IMR-90 (cell line): ENCODE results near the gene DCTN2. TPM values are rescaled to one million over a fixed set of nuclear protein-coding genes. Genes with fewer than 3 reads are reported as not detected.

Experiments
- ATAC-seq: fragments of 200-7000 bp; cut with Tn5 transposase; 2 replicates; pipeline ENCODE4 v1.9.1; 2020; ENCODE audit warnings: low read depth, mild to moderate bottlenecking, moderate library complexity
- BruUV-seq: library from RNA; stranded (reverse); fragments of 400-500 nt; replicated peaks from 2 replicates; lab custom pipeline; 2021; lab: Mats Ljungman, UMichigan
- CTCF ChIA-PET: fragments of 300-600 bp; formaldehyde crosslinking; extraction: SDS; loops from one replicate; lab custom pipeline; 2021; ENCODE audit warnings: antibody characterized with exemption; lab: Yijun Ruan, JAX
- POLR2A ChIA-PET: fragments of 300-600 bp; sonication (Branson Sonifier 250); formaldehyde crosslinking; loops from one replicate; lab custom pipeline; 2022; ENCODE audit warnings: antibody characterized with exemption; ENCODE audit not compliant: unreplicated experiment; lab: Charles Lee
- DNase-seq: peaks from one replicate; pipeline ENCODE4 v3.0.0; 2013
- H2AFZ ChIP-seq: replicated peaks from 2 replicates; pipeline ENCODE3; 2013; ENCODE audit warnings: low read length, mild to moderate bottlenecking; ENCODE audit not compliant: poor library complexity
- H2AK5ac ChIP-seq: 2 replicates; pipeline ENCODE4 v1.6.1; 2013; ENCODE audit warnings: low read depth, low read length, inconsistent platforms
- H2AK9ac ChIP-seq: replicated peaks from 2 replicates; pipeline ENCODE3; 2013; ENCODE audit warnings: mild to moderate bottlenecking, low read depth, low read length, moderate library complexity; ENCODE audit not compliant: poor library complexity
- H2BK120ac ChIP-seq: 2 replicates; pipeline ENCODE4 v1.6.1; 2013; ENCODE audit warnings: low read depth, low read length, inconsistent platforms
- H2BK15ac ChIP-seq: 3 replicates; pipeline ENCODE4 v1.6.1; 2013; ENCODE audit warnings: low read depth, low read length, inconsistent platforms
- H2BK20ac ChIP-seq: 2 replicates; pipeline ENCODE4 v1.6.1; 2013; ENCODE audit warnings: low read depth, mild to moderate bottlenecking, inconsistent platforms, low read length, moderate library complexity
- H2BK5ac ChIP-seq: 2 replicates; pipeline ENCODE4 v1.6.1; 2013; ENCODE audit warnings: mild to moderate bottlenecking, low read depth, low read length, inconsistent platforms; ENCODE audit not compliant: poor library complexity, severe bottlenecking
- H3K14ac ChIP-seq: replicated peaks from 2 replicates; pipeline ENCODE4 v1.6.1; 2013; ENCODE audit warnings: low read depth, low read length, inconsistent platforms
- H3K18ac ChIP-seq: 2 replicates; pipeline ENCODE4 v1.6.1; 2013; ENCODE audit warnings: low read depth, low read length, control low read depth
- H3K23ac ChIP-seq: 2 replicates; pipeline ENCODE4 v1.6.1; 2013; ENCODE audit warnings: low read depth, low read length, inconsistent platforms
- H3K27ac ChIP-seq: 2 replicates; pipeline ENCODE4 v1.5.1; 2013; ENCODE audit warnings: mild to moderate bottlenecking, control low read depth, low read length; ENCODE audit not compliant: insufficient read depth
- H3K27me3 ChIP-seq: 2 replicates; pipeline ENCODE4 v1.6.1; 2013; ENCODE audit warnings: low read length; ENCODE audit not compliant: control insufficient read depth, insufficient read depth
- H3K36me3 ChIP-seq: 2 replicates; pipeline ENCODE4 v1.6.1; 2013; ENCODE audit warnings: low read length, mixed read lengths; ENCODE audit not compliant: control insufficient read depth, insufficient read depth
- H3K4ac ChIP-seq: 2 replicates; pipeline ENCODE4 v1.6.1; 2013; ENCODE audit warnings: low read depth, low read length, inconsistent platforms
- H3K4me1 ChIP-seq: 2 replicates; pipeline ENCODE4 v1.6.1; 2013; ENCODE audit warnings: low read length, mixed read lengths; ENCODE audit not compliant: control insufficient read depth, insufficient read depth
- H3K4me2 ChIP-seq: 2 replicates; pipeline ENCODE4 v1.6.1; 2013; ENCODE audit warnings: low read depth, mild to moderate bottlenecking, control low read depth, low read length, moderate library complexity
- H3K4me3 ChIP-seq: 2 replicates; pipeline ENCODE4 v1.5.1; 2013; ENCODE audit warnings: low read depth, mild to moderate bottlenecking, control low read depth, low read length, moderate library complexity; ENCODE audit not compliant: insufficient read depth
- H3K56ac ChIP-seq: 2 replicates; pipeline ENCODE4 v1.6.1; 2013; ENCODE audit warnings: low read length, inconsistent platforms; ENCODE audit not compliant: insufficient read depth; ENCODE audit errors: extremely low read depth
- H3K79me1 ChIP-seq, 2 experiments: 2 replicates each; pipeline ENCODE4 v1.6.1; 2013; ENCODE audit warnings: low read length in 2 of 2, inconsistent platforms in 1 of 2, low read depth in 1 of 2
- H3K9ac ChIP-seq: 2 replicates; pipeline ENCODE4 v1.6.1; 2013; ENCODE audit warnings: low read depth, low read length, control low read depth
- H3K9me1 ChIP-seq: 2 replicates; pipeline ENCODE4 v1.6.1; 2013; ENCODE audit warnings: low read length, inconsistent platforms; ENCODE audit not compliant: insufficient read depth
- H3K9me3 ChIP-seq: 2 replicates; pipeline ENCODE4 v1.6.1; 2013; ENCODE audit warnings: low read length; ENCODE audit not compliant: control insufficient read depth, insufficient read depth
- H4K20me1 ChIP-seq: 2 replicates; pipeline ENCODE4 v1.6.1; 2013; ENCODE audit warnings: low read length, inconsistent platforms; ENCODE audit not compliant: insufficient read depth
- H4K5ac ChIP-seq: 2 replicates; pipeline ENCODE4 v1.6.1; 2013; ENCODE audit warnings: mild to moderate bottlenecking, low read depth, low read length, control low read depth
- H4K8ac ChIP-seq, 2 experiments: 2 replicates each; pipeline ENCODE4 v1.6.1; 2013; ENCODE audit warnings: low read depth in 2 of 2, low read length in 2 of 2, control low read depth in 1 of 2, inconsistent platforms in 1 of 2
- H4K91ac ChIP-seq: 2 replicates; pipeline ENCODE4 v1.6.1; 2013; ENCODE audit warnings: low read depth, low read length, inconsistent platforms; ENCODE audit not compliant: insufficient read depth
- BHLHE40 ChIP-seq: fragments of 150-350 bp; IDR thresholded peaks from 2 replicates; pipeline ENCODE4 v1.6.1; 2016; ENCODE audit warnings: mild to moderate bottlenecking, low read depth, low read length
- CTCF ChIP-seq: conservative IDR thresholded peaks from 2 replicates; pipeline ENCODE4 v1.5.1; 2012; ENCODE audit warnings: mild to moderate bottlenecking, low read depth, low read length, improper control_type of control experiment
- FOS ChIP-seq: fragments of 150-350 bp; IDR thresholded peaks from 2 replicates; pipeline ENCODE4 v1.6.1; 2016; ENCODE audit warnings: low read depth, low read length
- MAZ ChIP-seq: IDR thresholded peaks from 2 replicates; pipeline ENCODE4 v1.6.1; 2012; ENCODE audit warnings: low read depth, mild to moderate bottlenecking, low read length, improper control_type of control experiment, moderate library complexity, borderline replicate concordance
- RAD21 ChIP-seq: IDR thresholded peaks from 2 replicates; pipeline ENCODE4 v1.6.1; 2012; ENCODE audit warnings: low read length, improper control_type of control experiment
- RCOR1 ChIP-seq: IDR thresholded peaks from 2 replicates; pipeline ENCODE4 v1.6.1; 2012; ENCODE audit warnings: mild to moderate bottlenecking, low read length, improper control_type of control experiment; ENCODE audit not compliant: insufficient replicate concordance
- SMC3 ChIP-seq: fragments of 150-350 bp; IDR thresholded peaks from 2 replicates; pipeline ENCODE4 v1.6.1; 2016; ENCODE audit warnings: low read depth, mild to moderate bottlenecking, antibody characterized with exemption, low read length, moderate library complexity
- USF2 ChIP-seq: fragments of 150-350 bp; IDR thresholded peaks from 2 replicates; pipeline ENCODE4 v1.6.1; 2017; ENCODE audit warnings: mild to moderate bottlenecking, antibody characterized with exemption, low read length, low read depth
- WGBS, 2 experiments: methylation state at CpG; one replicate each; pipeline versions ENCODE4 v1.1.5 to v1.1.7; 2013; ENCODE audit warnings: missing lambda C conversion rate in 2 of 2; ENCODE audit not compliant: insufficient read length in 1 of 2; ENCODE audit errors: extremely low coverage in 2 of 2; 5-methylcytosine and 5-hydroxymethylcytosine counted together
- dilution Hi-C: fragments of 300-500 bp; cut with HindIII; formaldehyde crosslinking; loops from one replicate; pipeline ENCODE4 v1.14.3; 2018; ENCODE audit warnings: low sequenced_read_pairs; ENCODE audit not compliant: unreplicated experiment
- in situ Hi-C: fragments of 300-500 bp; cut with MboI; formaldehyde crosslinking; loops from 3 replicates; pipeline ENCODE4 v1.14.3; 2019; ENCODE audit warnings: low sequenced_read_pairs, inconsistent platforms, mixed read lengths
- intact Hi-C: fragments of 100-400 bp; cut with micrococcal nuclease; formaldehyde crosslinking; loops from 2 replicates; pipeline ENCODE4 v1.10.0; 2022
- polyA plus RNA-seq, 3 experiments: library from polyadenylated mRNA; depleted of rRNA; stranded (reverse); fragments of >200 nt; gene quantifications; 2 replicates each; pipeline ENCODE4 v1.2.3, GENCODE V29; 2012; ENCODE audit warnings: low replicate concordance in 1 of 3
- total RNA-seq: library from RNA; depleted of rRNA; stranded (reverse); fragments of >200 nt; gene quantifications from 2 replicates; pipeline ENCODE4 v1.2.3, GENCODE V29; 2012

DCTN2 gene
- total and polyA plus RNA-seq, 2 of the 4 experiments (the other 2 are of a cell fraction), result 125 to 130 TPM

GRCh38 chr12:57534250-57534649, 12.7 kb downstream of the DCTN2 start:
- WGBS, 2 experiments, result 95% methylated on average over 3 of the region's 5 CpGs; no CpG with 5 or more reads in 1 of the 2 experiments

More at GRCh38 chr12:57534250-57534649, 12.7 kb downstream of the DCTN2 start:
- intact Hi-C loops, result no loop called here
- no peak overlapping the region for H2AK5ac ChIP-seq
- H2BK20ac ChIP-seq, result no peak overlapping the region
- H3K23ac ChIP-seq, result no peak overlapping the region
- peaks cover 25 to 54% of the 10 kb centered on the region in 2 experiments for H3K79me1 ChIP-seq
- no peak overlapping the region for H2AFZ ChIP-seq
- no peak overlapping the region for H3K14ac ChIP-seq
- no peak overlapping the region for H4K91ac ChIP-seq
- peaks cover 8% of the 10 kb centered on the region; the same call in 1 of the 2 replicates for H3K9me1 ChIP-seq
- no peak overlapping the region for H3K4me3 ChIP-seq
- H3K9me3 ChIP-seq, result no peaks in the 10 kb centered on the region
- H4K8ac ChIP-seq, result no peak overlapping the region
- TF ChIP-seq MAZ, result no peak
- TF ChIP-seq BHLHE40, result no peak
- no peak for TF ChIP-seq RAD21
- no peak for TF ChIP-seq SMC3
- TF ChIP-seq USF2, result no peak
- no peak for TF ChIP-seq RCOR1
- no peak for TF ChIP-seq FOS
- no peak for TF ChIP-seq CTCF
- H3K4ac ChIP-seq, result no peak overlapping the region
- no peak overlapping the region for H3K18ac ChIP-seq
- H3K9ac ChIP-seq, result no peak overlapping the region
- no peak overlapping the region for H3K27ac ChIP-seq
- no peak overlapping the region for H2AK9ac ChIP-seq
- CTCF ChIA-PET, result no interaction called here
- H3K27me3 ChIP-seq, result no peaks in the 10 kb centered on the region
- peaks cover 70% of the 10 kb centered on the region for H3K36me3 ChIP-seq
- ATAC-seq (no peak), DNase-seq (no peak)
- in situ Hi-C loops, result no loop called here
- no peak overlapping the region for H2BK5ac ChIP-seq
- no TSS peak for BruUV-seq
- H2BK120ac ChIP-seq, result no peak overlapping the region
- H3K4me2 ChIP-seq, result no peak overlapping the region
- H4K5ac ChIP-seq, result no peak overlapping the region
- no peak overlapping the region for H3K56ac ChIP-seq
- H4K20me1 ChIP-seq, result peaks cover 4% of the 10 kb centered on the region; the same call in 1 of the 2 replicates
- dilution Hi-C loops, result no loop called here
- POLR2A ChIA-PET, result no interaction called here
- H2BK15ac ChIP-seq, result no peak overlapping the region
- no peaks in the 10 kb centered on the region for H3K4me1 ChIP-seq
